ENCODE data around the gene AIFM1. TPM values are rescaled to one million over a fixed set of nuclear protein-coding genes. Genes with fewer than 3 reads are reported as not detected.
A peak's percentile ranks its signal among the peaks of the same experiment; 100 is the strongest.

The AIFM1 gene
- total RNA-seq, 2 donors from 2014 or later: 14.8 to 22.4 TPM

GRCh38 chrX:130098210-130098552, 67.5 kb downstream of the AIFM1 start:
- no peak for DNase-seq
- no peak overlapping the region for H3K4me3 ChIP-seq
- H3K36me3 ChIP-seq (replicated peaks in 1 of 2; ENCODE audit: insufficient read depth in 1 of 2, low read depth in 2 of 2): no peaks in the 10 kb centered on the region
- intact Hi-C loops (cut with DNase I): no loop called here
- H3K27me3 ChIP-seq: no peaks in the 10 kb centered on the region
- H3K9me3 ChIP-seq: no peaks in the 10 kb centered on the region
- no peak for ATAC-seq
- H3K4me1 ChIP-seq: no peaks in the 10 kb centered on the region
- 57% methylated on average over 5 of the region's 5 CpGs; no CpG with 5 or more reads in 1 of the 2 donors for WGBS, 2 donors
- no peak for TF ChIP-seq CTCF (IDR thresholded peaks at IDR 0.05)
- TF ChIP-seq POLR2A (IDR thresholded peaks at IDR 0.05): no peak
- H3K27ac ChIP-seq: peak overlapping the region in 2 of 4 donors; percentile 25 to 32

DNA sequence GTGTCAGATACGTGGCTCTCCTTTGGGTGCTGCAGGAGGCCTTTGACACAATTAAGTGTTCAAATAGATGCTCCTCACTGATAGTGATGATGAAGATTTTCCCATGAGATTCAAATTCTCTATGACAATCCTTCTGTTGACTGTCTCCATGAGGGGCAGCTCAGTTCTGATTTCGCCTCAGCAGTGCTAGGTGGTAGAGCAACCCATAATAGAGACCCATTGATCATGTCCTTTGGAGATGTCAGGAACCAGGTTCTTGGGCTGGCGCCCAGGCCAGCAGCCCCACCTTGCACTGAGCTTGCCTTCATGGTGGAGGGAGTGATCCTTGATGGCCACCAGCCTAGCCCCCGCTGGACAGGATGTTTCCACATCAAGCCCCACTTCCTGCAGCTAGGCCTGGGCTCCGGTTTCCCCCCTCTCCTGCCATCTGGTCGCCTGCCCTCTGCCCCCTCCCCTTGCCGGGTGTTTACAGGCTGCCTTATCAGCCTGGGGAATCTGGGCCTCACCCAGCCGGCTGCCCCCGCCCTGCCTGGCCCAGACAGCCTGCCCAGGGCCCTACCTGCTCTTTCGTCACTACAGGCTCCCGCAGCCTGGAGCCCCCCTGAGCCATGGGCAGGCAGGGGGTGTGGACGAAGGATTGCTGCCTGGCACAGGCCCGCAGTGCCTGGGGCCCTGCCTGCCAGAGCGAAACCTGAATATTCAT, 68.0 kb downstream of the AIFM1 start:
- 49 to 92% methylated on average over 2 to 13 of the region's 14 CpGs for WGBS, 2 donors
- H3K27me3 ChIP-seq: no peaks in the 10 kb centered on the region
- no peak for TF ChIP-seq CTCF (IDR thresholded peaks at IDR 0.05)
- TF ChIP-seq POLR2A (IDR thresholded peaks at IDR 0.05): no peak
- DNase-seq (no peak), ATAC-seq (peak; percentile 50)
- H3K4me1 ChIP-seq: no peaks in the 10 kb centered on the region
- intact Hi-C loops (cut with DNase I): no loop called here
- H3K36me3 ChIP-seq (replicated peaks in 1 of 2; ENCODE audit: insufficient read depth in 1 of 2, low read depth in 2 of 2): no peaks in the 10 kb centered on the region
- peak overlapping the region in 2 of 4 donors; percentile 25 to 32 for H3K27ac ChIP-seq
- H3K4me3 ChIP-seq: no peak overlapping the region
- no peaks in the 10 kb centered on the region for H3K9me3 ChIP-seq

GRCh38 chrX:130095249-130096030, 70.2 kb downstream of the AIFM1 start:
- Histone ChIP-seq H3K27ac (no peak overlapping the region), H3K4me1 (no peaks in the 10 kb centered on the region), H3K4me3 (no peak overlapping the region), H3K36me3 (replicated peaks in 1 of 2; ENCODE audit: insufficient read depth in 1 of 2, low read depth in 2 of 2) (no peaks in the 10 kb centered on the region), H3K27me3 (no peaks in the 10 kb centered on the region), H3K9me3 (no peaks in the 10 kb centered on the region)
- 55 to 72% methylated on average over 3 of the region's 6 CpGs for WGBS, 2 donors
- DNase-seq (no peak), ATAC-seq (no peak)
- intact Hi-C loops (cut with DNase I): no loop called here
- no peak for TF ChIP-seq CTCF (IDR thresholded peaks at IDR 0.05)
- no peak for TF ChIP-seq POLR2A (IDR thresholded peaks at IDR 0.05)

DNA sequence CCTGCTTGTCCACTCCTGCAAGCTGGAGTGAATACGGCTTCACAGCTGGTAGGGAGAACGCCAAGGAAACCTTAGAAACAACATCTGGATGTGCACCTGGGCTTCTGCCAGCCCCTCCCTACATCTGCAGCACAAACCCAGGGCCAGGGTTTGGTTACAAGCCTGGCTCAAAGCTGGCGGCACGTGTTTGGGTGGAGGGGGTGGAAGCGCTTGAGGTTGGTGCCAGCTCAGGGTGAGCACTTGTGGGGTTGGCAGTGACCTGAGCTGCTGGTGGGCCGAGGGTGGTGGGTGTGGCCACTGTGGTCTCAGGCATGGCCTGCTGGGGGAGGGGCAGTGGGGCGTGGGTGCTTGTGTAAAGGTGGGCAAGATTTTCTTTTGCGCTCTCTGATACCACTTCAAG, 70.9 kb downstream of the AIFM1 start:
- Histone ChIP-seq H3K4me1 (no peaks in the 10 kb centered on the region), H3K27ac (no peak overlapping the region), H3K9me3 (no peaks in the 10 kb centered on the region), H3K36me3 (replicated peaks in 1 of 2; ENCODE audit: insufficient read depth in 1 of 2, low read depth in 2 of 2) (no peaks in the 10 kb centered on the region), H3K27me3 (no peaks in the 10 kb centered on the region), H3K4me3 (no peak overlapping the region)
- intact Hi-C loops (cut with DNase I): no loop called here
- WGBS, 2 donors: 61 to 92% methylated on average over 2 to 5 of the region's 8 CpGs
- DNase-seq: no peak
- no peak for ATAC-seq
- no peak for TF ChIP-seq POLR2A (IDR thresholded peaks at IDR 0.05)
- no peak for TF ChIP-seq CTCF (IDR thresholded peaks at IDR 0.05)

Measured in body of pancreas (tissue), 4 donors.